Fibroblast of villous mesenchyme (primary cell): ENCODE data around the gene ASB10. TPM values are rescaled to one million over a fixed set of nuclear protein-coding genes. Genes with fewer than 3 reads are reported as not detected.

Experiments used
- DNase-seq: peaks from one replicate; pipeline ENCODE4 v3.0.0-alpha.2; 2010; ENCODE audit warnings: low read depth
- H3K4me3 ChIP-seq: 2 replicates; pipeline ENCODE4 v1.5.1; 2011; ENCODE audit warnings: low read depth, mild to moderate bottlenecking, low read length
- CTCF ChIP-seq: IDR thresholded peaks from 2 replicates; pipeline ENCODE4 v1.5.1; 2012; ENCODE audit warnings: low read depth, mild to moderate bottlenecking, low read length; ENCODE audit not compliant: insufficient read depth
- total RNA-seq: library from RNA; depleted of rRNA; stranded (reverse); fragments of >200 nt; gene quantifications from 2 replicates; pipeline ENCODE4 v1.2.3, GENCODE V29; 2012

The ASB10 gene
- total RNA-seq, 1 donor, result not detected

GRCh38 chr7:151175047-151175792, 11.8 kb downstream of the ASB10 start:
- TF ChIP-seq CTCF, result no peak
- H3K4me3 ChIP-seq, result no peak overlapping the region
- DNase-seq, result no peak

DNA sequence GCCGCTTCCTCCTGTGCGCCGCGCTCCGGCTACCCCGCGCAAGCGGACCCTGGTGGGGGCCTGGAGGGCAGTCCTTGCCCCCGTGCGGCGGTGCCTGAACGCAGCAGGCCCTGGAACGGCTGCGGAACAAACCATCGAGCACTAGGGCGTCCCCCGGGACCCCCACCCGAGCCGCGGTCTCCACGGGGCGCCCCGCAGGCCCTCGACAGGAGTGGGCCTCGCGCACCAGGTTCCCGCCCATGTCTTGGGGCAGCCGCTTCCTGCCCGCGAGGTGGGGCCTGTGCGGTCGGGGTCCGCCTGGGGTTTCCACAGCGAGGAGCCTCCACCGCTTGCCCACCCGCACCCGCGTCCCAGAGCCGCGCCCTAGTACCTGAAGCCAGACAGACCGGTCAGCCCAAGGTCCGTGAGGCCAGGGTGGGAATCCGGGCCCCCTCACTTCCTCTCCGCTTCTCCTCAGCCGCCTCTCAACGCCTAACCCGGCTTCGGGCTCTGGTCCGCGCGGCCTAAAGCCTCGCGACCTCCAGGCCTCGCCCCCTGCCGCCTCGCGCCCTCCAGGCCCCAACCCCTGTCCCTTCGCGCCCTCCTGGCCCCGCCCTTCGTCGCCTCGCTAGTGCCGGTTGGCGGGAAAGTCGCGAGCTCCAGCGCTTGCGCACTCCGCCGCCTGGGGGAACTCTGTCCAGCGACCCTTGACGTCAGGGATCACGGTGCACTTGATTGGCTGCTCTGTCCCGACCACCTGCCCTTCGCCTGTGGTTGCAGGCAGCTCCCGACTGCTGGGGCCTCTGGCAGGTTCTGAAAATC, 12.6 kb downstream of the ASB10 start:
- TF ChIP-seq CTCF, result no peak
- H3K4me3 ChIP-seq, result no peak overlapping the region
- peak; percentile 36 for DNase-seq

DNA sequence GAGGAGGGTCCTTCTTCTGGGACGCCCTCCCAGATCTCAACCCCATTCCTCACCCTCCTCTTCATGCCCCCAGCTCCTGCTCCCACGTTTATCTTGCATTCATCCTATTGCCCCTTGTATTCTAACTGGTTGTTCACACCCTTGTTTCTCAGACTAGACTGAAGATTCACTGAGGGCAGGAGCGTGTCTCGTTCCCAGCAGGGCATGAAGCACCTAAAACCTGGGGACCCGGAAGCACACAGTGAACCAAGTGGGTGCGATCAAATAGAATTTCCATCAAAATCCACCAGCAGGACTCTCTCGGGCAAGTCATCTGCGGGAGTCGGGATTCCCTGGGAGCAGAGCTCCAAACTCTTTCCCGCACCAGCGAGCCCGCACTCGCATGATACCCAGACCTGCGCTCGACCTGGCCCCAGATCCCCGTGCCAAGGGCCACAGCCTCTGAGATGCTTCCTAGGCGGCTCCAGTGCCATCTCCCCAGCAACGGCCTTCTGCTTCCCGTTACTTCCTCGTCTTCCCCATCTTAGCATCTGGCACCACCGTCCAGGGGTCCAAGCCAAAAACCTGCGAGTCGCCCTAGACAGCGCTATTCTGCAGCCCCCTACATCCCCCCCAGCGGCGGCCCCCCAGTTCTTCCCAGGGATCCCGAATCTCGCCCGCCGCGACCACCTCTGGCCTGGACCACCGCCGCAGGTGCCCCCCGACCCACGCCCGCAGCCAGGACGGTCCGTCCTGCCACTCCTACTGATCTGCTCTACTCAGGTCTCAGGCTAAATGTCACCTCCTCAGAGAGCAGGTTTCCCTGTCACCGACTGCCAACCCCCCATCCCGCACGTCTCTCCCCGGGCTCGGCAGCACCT, 13.4 kb downstream of the ASB10 start:
- no peak for TF ChIP-seq CTCF
- H3K4me3 ChIP-seq, result no peak overlapping the region
- no peak for DNase-seq

DNA sequence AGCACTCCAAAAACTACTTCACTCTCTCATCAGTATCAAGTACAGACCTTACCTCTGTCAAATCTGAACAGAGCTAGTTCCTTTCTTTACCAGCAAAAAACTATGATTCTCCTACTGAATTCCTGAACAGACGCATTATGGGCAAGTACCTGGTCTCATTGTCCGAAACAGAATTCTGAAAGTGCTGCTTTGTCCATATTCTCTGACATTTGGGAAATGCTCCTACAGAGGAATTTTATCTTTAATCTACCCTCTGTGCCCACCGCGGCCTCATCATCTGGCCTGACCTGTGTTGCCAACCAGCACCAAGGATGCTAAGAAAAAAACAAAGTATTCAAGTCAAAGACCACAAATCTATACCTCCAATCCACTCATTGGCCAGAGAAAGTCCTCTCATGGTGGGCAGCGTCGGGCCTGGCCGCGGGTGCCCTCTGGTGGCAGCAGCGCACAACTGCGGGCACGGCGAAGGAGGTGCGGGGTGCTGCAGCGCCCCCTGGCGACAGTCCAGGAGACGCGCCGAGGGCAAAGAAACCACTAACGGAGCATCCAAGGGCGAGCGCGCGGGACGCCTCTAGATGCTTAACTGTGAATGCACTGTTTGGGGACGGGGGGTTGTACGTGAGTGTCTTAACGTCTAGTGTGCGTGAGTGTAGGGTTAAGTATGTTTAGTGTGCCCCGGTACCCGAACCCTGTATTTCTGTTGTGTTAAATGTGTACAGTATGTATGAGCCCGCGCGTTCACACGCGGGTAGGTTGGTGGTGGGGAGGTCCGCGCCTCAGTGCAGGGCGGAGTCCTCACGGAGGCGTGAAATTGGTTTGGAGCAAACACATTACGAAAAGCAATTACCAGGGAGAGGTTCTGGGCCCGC, 14.5 kb downstream of the ASB10 start:
- DNase-seq, result peak; percentile 67
- TF ChIP-seq CTCF, result peak; percentile 100
- no peak overlapping the region for H3K4me3 ChIP-seq

- no peak for DNase-seq
- no peak for TF ChIP-seq CTCF
- no peak overlapping the region for H3K4me3 ChIP-seq
These were observed 18.3 kb downstream of the ASB10 start for GRCh38 chr7:151168787-151169162.
